T-helper 1 cell (primary cell): ENCODE results near the gene LYRM2.

Source experiments
- DNase-seq, 5 donors: peaks; one replicate each; pipeline ENCODE4 v3.0.0-alpha.2; 2012 to 2020

LYRM2 gene

DNA sequence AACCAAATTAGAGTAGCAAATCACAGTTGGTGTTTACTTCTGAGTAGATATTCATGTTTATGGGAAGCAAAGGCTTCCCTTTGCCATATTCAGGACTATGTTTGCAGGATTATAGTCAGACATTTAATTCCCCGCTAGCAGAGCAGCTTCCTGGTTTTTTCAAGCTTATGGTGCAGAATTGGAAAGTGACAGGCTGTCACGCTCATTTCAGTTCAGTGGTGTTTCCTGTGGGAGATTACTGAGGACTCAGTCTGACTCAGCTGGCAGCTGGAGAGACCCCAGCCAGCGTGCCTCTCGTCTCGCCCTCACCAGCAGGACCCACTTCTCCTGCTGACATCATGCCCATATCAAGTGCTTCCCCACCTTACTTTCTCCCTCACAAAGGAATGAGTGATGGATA lies 85.1 kb downstream of the LYRM2 start:
- DNase-seq, result no peak

DNA sequence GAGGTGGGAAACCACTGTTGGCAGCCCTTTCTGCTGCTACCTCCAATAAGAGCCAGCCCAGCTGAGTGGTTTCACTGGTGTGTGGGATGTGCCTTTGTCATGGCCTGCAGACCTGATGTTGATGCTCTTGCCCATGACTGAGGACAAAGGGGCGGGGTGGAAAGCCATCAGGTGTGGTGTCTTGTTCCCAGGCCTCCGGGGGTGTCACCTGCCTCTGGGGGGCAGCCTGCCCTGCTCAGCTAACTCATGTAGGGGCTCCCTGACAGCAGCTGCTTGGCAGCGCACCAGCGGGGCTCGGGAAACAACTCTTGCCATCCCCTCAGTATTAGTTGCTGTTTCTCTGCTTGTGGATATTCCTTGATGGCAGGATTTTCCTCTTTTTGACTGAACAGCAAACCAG lies 91.3 kb downstream of the LYRM2 start:
- DNase-seq, result no peak

DNA sequence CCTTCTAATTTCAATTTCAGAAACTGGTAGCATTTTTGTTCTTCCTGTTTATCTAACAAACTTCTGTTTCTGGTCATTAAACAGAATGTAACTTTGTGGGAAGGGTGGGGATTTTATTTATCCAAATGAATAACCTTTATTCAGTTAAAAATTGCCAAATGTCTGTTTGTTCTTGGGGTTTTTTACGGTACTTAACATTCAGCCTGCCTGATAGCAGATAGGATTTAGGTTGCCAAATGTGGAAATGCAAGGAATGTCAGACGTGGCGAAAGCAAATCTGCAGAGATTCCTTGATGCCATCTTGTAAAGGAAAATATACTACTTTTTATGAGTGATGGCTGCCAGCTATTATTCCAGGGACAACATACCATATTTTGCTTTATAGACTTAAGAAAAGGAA lies 95.7 kb downstream of the LYRM2 start:
- no peak for DNase-seq

DNA sequence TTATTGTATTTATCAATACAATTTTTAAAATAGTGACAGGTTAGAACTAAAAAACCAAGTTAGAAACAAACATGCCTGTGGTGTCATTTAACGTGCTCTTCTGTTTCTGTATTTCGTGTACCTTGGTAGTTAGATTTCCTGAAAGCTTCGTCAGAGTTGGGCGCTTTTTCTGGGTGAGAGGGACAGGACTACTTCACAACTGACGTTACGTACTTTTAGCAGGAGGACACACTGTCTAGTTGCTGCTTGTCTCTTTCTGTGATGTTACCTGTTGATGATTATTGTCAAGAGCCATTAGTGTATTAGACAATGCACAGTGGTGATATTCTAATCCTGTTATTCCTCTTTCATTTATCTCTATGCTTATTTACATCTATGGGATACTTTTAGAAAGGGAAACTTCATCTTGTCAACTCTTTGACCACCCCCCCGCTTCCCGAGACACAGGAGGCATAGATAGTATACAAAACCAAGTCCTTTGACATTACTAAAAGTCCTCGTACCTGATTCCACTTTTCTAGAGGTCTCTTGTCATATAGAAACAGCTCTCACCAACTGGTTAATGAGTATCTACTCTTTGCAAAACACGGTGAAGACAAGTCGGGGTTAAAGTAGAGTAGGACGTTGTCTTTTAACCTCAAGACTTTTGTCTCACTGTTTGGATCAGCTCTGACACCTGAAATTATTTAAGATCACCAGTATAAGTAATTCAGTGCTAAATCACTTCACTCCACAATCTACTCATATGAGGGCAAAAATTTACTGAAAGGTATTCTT lies 96.3 kb downstream of the LYRM2 start:
- DNase-seq, result no peak

DNA sequence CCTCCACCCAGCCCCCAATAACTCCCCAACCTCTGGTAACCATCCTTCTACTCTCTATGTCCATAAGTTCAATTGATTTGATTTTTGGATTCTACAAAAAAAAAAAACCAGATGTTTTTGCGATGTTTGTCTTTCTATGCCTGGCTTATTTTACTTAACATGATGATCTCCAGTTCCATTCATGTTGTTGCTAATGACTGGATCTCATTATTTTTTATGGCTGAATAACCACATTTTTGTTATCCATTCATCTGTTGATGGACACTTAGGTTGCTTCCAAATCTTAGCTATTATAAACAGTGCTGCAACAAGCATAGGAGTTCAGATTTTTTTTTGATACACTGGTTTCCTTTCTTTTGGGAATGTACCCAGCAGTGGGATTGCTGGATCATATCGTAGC lies 98.8 kb downstream of the LYRM2 start:
- DNase-seq, result no peak

DNA sequence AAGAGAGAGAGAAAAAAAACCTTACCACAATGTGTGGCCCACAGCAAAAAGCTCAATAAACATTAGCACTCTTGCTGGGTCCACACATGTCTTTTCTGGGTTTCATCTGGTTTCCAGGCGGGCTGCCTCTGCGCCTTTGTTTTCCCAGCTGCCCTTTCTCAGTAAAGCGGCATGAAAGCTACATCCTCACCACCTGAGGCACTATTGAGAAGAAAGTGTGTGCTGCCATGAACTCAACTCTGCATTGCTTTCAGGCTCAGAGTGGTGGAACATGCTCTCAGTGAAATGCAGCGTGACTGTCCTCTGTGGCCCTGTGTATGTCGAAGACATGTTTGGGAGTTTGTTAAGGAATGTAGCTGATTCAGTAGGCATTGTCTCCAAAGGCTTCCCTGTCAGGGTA lies 102.3 kb downstream of the LYRM2 start:
- DNase-seq, result no peak

DNA sequence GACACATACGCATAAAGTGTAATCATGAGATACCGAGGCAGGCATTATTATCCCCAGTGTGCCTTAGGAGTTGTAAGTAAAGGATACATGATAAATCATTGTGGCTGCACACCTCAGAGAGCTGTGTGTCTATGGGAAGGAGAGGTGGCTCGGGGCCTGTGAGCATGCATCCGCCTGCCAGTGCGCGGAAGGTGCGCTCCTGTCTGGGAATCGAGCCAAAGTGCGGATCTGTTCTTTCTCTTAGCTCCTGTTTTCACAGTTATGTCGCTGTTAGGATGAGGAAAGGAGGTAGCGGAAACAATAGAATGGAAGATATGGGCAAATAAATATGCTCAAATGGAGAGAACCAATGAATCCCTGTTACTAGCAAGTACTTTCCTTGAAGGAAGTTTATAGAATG lies 107.6 kb downstream of the LYRM2 start:
- no peak for DNase-seq

DNA sequence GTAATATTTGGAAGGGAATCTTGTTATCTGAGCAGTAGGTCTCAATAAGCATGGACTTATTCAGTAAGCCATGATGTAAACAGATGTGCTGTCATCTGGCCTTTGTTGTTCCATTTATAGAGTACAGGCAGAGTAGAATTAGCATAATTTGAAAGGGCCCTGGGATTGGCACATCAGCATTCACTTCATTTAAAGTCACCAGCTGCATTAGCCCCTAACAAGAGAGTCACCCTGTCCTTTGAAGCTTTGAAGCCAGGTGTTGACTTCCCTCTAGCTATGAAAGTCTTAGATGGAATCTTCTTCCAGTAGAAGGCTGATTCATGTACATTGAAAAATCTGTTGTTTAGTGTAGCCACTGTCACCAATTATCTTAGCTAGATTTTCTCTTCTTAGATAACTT lies 109.7 kb downstream of the LYRM2 start:
- DNase-seq, result no peak

DNA sequence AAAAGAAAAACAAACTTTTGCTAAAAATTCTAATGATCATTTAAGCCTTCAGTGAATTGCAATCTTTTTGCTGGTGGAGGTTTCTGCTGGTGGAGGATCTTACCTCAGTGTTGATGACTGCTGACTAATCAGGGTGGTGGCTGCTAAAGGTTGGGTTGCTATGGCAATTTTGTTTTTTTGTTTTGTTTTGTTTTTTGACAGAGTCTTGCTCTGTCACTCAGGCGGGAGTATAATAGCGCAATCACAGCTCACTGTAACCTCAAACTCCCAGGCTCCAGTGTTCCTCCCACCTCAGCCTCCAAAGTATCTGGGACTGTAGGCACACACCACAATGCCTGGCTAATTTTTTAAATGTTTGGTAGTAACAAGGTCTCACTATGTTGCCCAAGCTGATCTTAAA lies 110.9 kb downstream of the LYRM2 start:
- no peak for DNase-seq

DNA sequence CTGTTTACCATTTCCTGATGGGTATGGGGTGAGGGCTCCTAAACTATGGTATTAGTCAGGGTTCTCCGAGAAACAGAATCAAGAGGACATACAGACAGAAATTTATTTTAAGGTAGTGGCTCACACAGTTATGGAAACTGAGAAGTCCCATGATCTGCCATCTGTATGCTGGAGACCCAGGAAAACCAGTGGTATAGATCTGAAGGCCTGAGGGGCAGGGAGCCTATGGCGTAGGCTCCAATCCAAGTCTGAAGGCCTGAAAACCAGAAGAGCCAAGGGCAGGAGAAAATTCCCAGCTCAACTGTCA lies 112.0 kb downstream of the LYRM2 start:
- DNase-seq, result no peak

DNA sequence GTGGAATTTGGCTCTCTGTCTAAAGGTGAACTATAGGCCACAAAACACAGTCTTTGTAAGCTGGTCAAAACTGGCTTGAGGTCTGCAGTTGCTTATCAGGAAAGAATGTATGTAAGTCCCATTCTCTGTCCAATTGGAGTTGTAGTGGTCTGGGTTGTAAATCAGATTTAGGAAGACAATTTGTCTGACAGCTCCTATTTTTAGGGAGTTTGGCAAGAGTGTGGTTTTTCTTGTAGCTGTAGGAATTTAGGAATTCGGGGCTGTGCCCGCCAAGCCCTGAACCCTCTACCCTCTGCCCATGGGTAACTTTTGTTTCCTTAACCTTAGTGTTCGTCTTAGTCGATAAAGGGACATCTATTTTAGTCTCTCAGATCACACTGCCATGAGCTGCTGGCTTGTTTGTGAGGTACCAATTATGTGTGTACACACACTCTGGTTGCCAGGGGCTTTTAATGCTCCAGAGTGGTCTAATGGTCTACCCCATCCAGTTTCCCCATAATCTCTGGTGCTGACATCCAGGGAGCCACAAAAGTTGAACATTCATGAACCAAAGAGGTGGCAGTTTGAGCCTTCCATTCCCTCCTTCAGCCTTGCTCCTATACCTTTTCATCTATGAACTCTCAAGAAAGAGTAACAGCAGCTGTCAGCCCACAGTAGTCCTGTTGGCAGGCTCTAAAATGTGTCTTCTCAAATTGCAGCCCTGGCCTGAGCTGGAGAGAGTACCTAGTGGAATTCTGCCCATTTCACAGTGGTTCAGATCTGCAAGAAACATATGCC lies 112.6 kb downstream of the LYRM2 start:
- DNase-seq, result no peak

DNA sequence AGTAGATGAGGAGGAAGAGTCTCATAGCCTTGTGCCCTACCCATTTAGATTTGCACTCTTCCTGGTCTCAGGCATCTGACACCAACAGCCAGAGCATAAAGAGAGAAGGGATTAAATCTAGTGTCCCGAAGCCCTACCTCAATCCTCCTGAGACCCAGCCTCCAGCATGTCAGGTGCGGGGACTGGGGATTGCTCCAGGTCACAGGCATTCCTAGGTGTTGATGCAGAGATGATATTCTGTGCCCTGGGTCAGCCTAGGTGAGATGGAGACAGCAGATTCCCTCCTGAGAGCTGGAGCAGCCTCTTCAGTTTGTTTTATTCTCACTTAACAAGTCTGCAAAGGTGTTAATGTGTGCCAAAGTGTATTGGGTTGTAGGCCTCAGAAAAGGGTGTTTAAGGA lies 115.8 kb downstream of the LYRM2 start:
- DNase-seq, result no peak

DNA sequence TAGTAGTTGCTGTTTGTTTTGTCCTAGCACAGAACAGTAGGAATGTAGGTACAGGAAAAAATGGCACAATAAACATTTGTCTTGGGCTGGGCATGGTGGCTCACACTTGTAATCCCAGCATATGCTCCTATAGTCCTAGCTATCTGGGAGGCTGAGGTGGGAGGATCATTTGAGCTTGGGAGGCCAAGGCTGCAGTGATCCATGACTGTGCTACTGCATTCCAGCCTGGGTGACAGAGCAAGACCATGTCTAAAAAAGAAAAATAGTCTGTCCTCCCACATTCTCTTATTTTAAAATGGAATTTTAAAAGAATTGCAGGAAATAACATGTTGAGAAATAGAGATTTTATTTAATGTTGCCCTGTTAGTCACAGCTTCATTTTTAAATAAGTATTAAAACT lies 117.8 kb downstream of the LYRM2 start:
- no peak for DNase-seq

DNA sequence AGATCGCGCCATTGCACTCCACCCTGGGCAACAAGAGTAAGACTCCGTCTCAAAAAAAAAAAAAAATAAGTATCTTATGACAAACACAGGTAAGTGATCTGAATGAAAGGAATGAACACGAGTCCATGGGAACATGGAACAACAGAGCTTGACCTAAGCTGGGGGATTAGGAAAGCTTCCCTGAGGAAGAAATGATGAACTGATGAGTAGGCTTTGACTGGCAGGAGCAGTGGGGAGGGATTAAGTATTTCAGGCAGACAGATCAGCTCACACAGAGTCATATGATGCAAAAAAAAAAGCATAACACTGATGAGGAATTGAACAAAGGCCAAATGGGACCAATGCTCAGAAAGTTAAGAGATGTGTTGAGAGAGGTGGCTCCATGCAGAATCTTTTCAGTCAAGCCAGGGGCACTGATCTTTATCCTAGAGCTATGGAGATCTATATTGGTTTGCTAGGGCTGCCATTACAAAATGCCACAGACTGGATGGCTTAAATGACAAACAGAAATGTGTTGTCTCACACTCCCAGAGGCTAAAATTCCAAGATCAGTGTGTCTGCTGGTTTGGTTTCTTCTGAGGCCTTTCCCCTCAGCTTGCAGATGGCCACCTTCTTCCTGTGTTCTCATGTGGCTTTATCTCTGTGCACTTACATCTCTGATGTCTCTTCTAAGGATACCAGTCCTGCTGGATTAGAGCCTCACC lies 120.0 kb downstream of the LYRM2 start:
- no peak for DNase-seq
